SK-N-SH treated with all-trans-retinoic acid at 6 μM for 48 hours (cell line): ENCODE measurements around the gene PFKM.

Source experiments
- ATAC-seq: fragments of 200-7000 bp; cut with Tn5 transposase; 3 replicates; pipeline ENCODE4 v1.9.1; 2020; ENCODE audit warnings: mild to moderate bottlenecking, moderate library complexity
- ARNTL ChIP-seq: fragments of 450-650 bp; formaldehyde crosslinking; IDR thresholded peaks from 2 replicates; pipeline ENCODE4 v1.5.0; 2020; ENCODE audit warnings: low read depth, mild to moderate bottlenecking, moderate library complexity, borderline replicate concordance
- CREB5 ChIP-seq: fragments of 250-450 bp; sonication (Bioruptor Pico); IDR thresholded peaks from 2 replicates; pipeline ENCODE4 v1.5.1; 2020; ENCODE audit warnings: low read depth, mild to moderate bottlenecking, moderate library complexity
- CSRNP3 ChIP-seq: fragments of 250-450 bp; sonication (Bioruptor Pico); IDR thresholded peaks from 2 replicates; pipeline ENCODE4 v1.5.1; 2021; ENCODE audit warnings: mild to moderate bottlenecking, moderate library complexity
- GLIS3 ChIP-seq: fragments of 250-450 bp; sonication (Bioruptor Pico); IDR thresholded peaks from 2 replicates; pipeline ENCODE4 v1.5.0; 2020; ENCODE audit warnings: mild to moderate bottlenecking, moderate library complexity
- ISL1 ChIP-seq: fragments of 250-450 bp; sonication (Bioruptor Pico); IDR thresholded peaks from 2 replicates; pipeline ENCODE4 v2.1.2; 2022; ENCODE audit warnings: mild to moderate bottlenecking, moderate library complexity
- PATZ1 ChIP-seq: fragments of 250-450 bp; sonication (Bioruptor Pico); IDR thresholded peaks from 2 replicates; pipeline ENCODE4 v1.8.0; 2020; ENCODE audit warnings: mild to moderate bottlenecking, moderate library complexity, borderline replicate concordance
- POU6F1 ChIP-seq: fragments of 250-450 bp; sonication (Bioruptor Pico); IDR thresholded peaks from 2 replicates; pipeline ENCODE4 v1.8.0; 2021; ENCODE audit warnings: low read depth, mild to moderate bottlenecking, moderate library complexity, borderline replicate concordance
- TCF4 ChIP-seq: fragments of 250-450 bp; sonication (Bioruptor Pico); IDR thresholded peaks from 2 replicates; pipeline ENCODE4 v1.8.0; 2021; ENCODE audit warnings: mild to moderate bottlenecking, moderate library complexity, borderline replicate concordance
- TOX ChIP-seq: fragments of 250-450 bp; sonication (Bioruptor Pico); IDR thresholded peaks from 2 replicates; pipeline ENCODE4 v1.8.0; 2021; ENCODE audit warnings: mild to moderate bottlenecking, moderate library complexity, borderline replicate concordance
- TSHZ2 ChIP-seq: fragments of 250-450 bp; sonication (Bioruptor Pico); IDR thresholded peaks from 2 replicates; pipeline ENCODE4 v1.5.0; 2020; ENCODE audit warnings: mild to moderate bottlenecking, moderate library complexity
- ZC3H10 ChIP-seq: fragments of 250-450 bp; sonication (Bioruptor Pico); IDR thresholded peaks from 2 replicates; pipeline ENCODE4 v1.5.1; 2021; ENCODE audit warnings: mild to moderate bottlenecking, moderate library complexity
- ZFP30 ChIP-seq: fragments of 450-650 bp; formaldehyde crosslinking; IDR thresholded peaks from 2 replicates; pipeline ENCODE4 v1.5.0; 2022; ENCODE audit warnings: mild to moderate bottlenecking, moderate library complexity
- ZNF565 ChIP-seq: fragments of 450-650 bp; formaldehyde crosslinking; conservative IDR thresholded peaks from 2 replicates; pipeline ENCODE4 v1.5.0; 2020; ENCODE audit warnings: low read depth, mild to moderate bottlenecking, moderate library complexity
- ZNF70 ChIP-seq: fragments of 450-650 bp; formaldehyde crosslinking; IDR thresholded peaks from 2 replicates; pipeline ENCODE4 v1.5.0; 2020; ENCODE audit warnings: mild to moderate bottlenecking, moderate library complexity

PFKM gene

GRCh38 chr12:48180857-48181495, 61.8 kb downstream of the PFKM start (continued):
- TF ChIP-seq PATZ1 = no peak
- TF ChIP-seq TCF4 (CRISPR knock-in tag) = no peak
- no peak for TF ChIP-seq TSHZ2 (CRISPR knock-in tag)
- TF ChIP-seq ISL1 = no peak
- no peak for TF ChIP-seq ZFP30
- TF ChIP-seq TOX = no peak
- no peak for TF ChIP-seq ZC3H10 (CRISPR knock-in tag)
- no peak for TF ChIP-seq CREB5
- TF ChIP-seq ZNF70 (CRISPR knock-in tag) = no peak
- no peak for TF ChIP-seq ZNF565 (CRISPR knock-in tag)
- TF ChIP-seq, all 23 proteins: peak for 0

GRCh38 chr12:48182631-48183030, 63.5 kb downstream of the PFKM start:
- no peak; the same call in 2 of the 3 replicates for ATAC-seq
- TF ChIP-seq CREB5 (no peak), CSRNP3 (CRISPR knock-in tag) (no peak), POU6F1 (CRISPR knock-in tag) (no peak), ARNTL (CRISPR knock-in tag) (no peak), GLIS3 (no peak), TOX (no peak), TSHZ2 (CRISPR knock-in tag) (no peak)
- TF ChIP-seq, all 23 proteins: peak for 0
